Measurements from ENCODE around the gene NECAP2.

GRCh38 chr1:16464917-16465625, 24.5 kb downstream of the NECAP2 start:
- TF ChIP-seq CTCF (IDR thresholded peaks at IDR 0.05) (no peak), POLR2A (IDR thresholded peaks at IDR 0.05) (no peak)

All from uterus (tissue), 2 donors.